SJCRH30 (cell line): Measurements from ENCODE around the gene WTIP. TPM values are rescaled to one million over a fixed set of nuclear protein-coding genes. Genes with fewer than 3 reads are reported as not detected.

Source experiments
- DNase-seq, 2 experiments: peaks; one replicate each; pipeline ENCODE4 v3.0.0-alpha.2; 2015 to 2020
- H3K27ac ChIP-seq: fragments of 250-450 bp; sonication (Bioruptor Pico); 2 replicates; pipeline ENCODE4 v1.5.1; 2020; ENCODE audit warnings: mild to moderate bottlenecking, moderate library complexity
- H3K27me3 ChIP-seq: fragments of 250-450 bp; sonication (Bioruptor Pico); 2 replicates; pipeline ENCODE4 v1.5.1; 2020; ENCODE audit warnings: mild to moderate bottlenecking, moderate library complexity
- H3K36me3 ChIP-seq: fragments of 250-450 bp; sonication (Bioruptor Pico); 2 replicates; pipeline ENCODE4 v1.5.1; 2020; ENCODE audit warnings: mild to moderate bottlenecking, moderate library complexity
- H3K4me1 ChIP-seq: fragments of 250-450 bp; sonication (Bioruptor Pico); 2 replicates; pipeline ENCODE4 v1.5.1; 2020; ENCODE audit warnings: mild to moderate bottlenecking, moderate library complexity
- H3K4me3 ChIP-seq: fragments of 250-450 bp; sonication (Bioruptor Pico); 2 replicates; pipeline ENCODE4 v1.5.1; 2020; ENCODE audit warnings: mild to moderate bottlenecking, moderate library complexity
- H3K9me3 ChIP-seq: fragments of 250-450 bp; sonication (Bioruptor Pico); replicated peaks from 2 replicates; pipeline ENCODE4 v1.5.1; 2020; ENCODE audit warnings: mild to moderate bottlenecking, moderate library complexity
- total RNA-seq: library from RNA; depleted of rRNA; stranded (reverse); fragments of >200 nt; shearing (Covaris generic); gene quantifications from 2 replicates; pipeline ENCODE4 v1.2.3, GENCODE V29; 2014; rRNA removed

Gene WTIP
- total RNA-seq, 1 experiment from 2014 or later: 15.9 TPM

DNA sequence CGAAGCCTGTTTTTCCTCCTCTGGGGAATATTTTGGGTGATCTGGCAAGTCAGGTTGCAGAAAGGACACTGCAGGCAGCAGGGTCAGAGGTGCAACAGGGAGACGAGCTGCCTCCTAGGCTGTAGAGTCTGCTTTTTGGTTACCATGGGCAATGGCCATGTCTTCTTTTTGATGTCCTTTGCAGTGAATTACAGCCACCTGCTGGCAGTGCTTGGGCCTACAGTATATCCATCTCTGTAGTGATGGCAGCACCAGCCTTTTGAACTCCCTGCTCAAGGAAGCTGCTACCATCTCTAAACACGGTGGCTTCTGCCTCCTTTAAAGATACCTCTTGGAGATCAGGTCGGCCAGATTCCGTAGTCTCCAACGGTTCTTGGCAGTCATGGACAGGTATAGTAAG, 73.9 kb downstream of the WTIP start:
- Histone ChIP-seq H3K27me3 (peaks cover 28% of the 10 kb centered on the region), H3K4me3 (no peak overlapping the region), H3K4me1 (no peaks in the 10 kb centered on the region), H3K9me3 (0 out of 2 replicates have a peak, but pooled peaks cover 3% of the 10 kb centered on the region), H3K27ac (no peak overlapping the region), H3K36me3 (no peaks in the 10 kb centered on the region)
- DNase-seq: peak; percentile 27 to 36

DNA sequence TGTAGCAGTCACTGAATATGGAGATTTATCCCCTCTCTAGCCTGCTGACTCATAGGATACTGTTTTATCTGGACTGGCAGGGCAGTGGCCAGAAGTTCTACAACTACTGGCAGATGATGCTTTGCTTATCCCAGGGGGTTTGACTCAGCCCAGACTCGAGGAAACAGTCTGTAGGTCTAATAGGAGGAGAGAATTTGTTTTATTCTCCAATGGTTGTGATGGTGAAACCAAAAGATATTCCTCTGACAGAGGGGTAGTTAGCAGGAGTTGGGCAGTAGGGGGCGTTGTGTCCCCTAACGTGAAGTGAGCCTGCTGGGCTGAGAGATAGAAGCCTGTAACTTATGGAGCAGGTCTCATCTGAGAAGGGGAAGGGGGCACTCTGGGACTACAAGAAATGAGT, 74.9 kb downstream of the WTIP start:
- no peaks in the 10 kb centered on the region for H3K4me1 ChIP-seq
- no peaks in the 10 kb centered on the region for H3K36me3 ChIP-seq
- H3K27ac ChIP-seq: no peak overlapping the region
- H3K4me3 ChIP-seq: no peak overlapping the region
- H3K27me3 ChIP-seq: peaks cover 28% of the 10 kb centered on the region
- H3K9me3 ChIP-seq: no peaks in the 10 kb centered on the region
- DNase-seq: peak; percentile 44 to 60

DNA sequence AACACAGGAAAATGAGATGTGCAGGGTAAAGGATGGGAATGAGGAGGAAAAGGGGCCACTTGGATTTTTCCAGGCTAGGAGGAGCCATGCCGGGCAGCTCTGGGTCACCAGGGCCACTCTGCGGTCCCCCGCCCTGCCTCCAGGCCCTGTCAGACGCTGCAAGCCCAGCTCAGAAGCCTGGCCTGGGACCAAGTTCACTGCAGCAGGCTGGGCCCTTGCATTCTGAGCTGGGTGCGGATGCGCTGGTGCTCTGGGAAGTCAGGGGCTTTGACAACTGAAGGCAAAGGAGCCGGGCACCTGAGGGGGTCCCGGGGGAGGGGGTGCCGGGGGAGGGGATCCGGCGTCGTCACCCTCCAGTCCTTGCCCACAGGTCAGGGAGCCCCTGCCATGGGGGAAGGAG, 77.5 kb downstream of the WTIP start:
- Histone ChIP-seq H3K9me3 (no peaks in the 10 kb centered on the region), H3K27me3 (peaks cover 23% of the 10 kb centered on the region), H3K4me1 (no peaks in the 10 kb centered on the region), H3K27ac (no peak overlapping the region), H3K4me3 (no peak overlapping the region), H3K36me3 (no peaks in the 10 kb centered on the region)
- DNase-seq: no peak

DNA sequence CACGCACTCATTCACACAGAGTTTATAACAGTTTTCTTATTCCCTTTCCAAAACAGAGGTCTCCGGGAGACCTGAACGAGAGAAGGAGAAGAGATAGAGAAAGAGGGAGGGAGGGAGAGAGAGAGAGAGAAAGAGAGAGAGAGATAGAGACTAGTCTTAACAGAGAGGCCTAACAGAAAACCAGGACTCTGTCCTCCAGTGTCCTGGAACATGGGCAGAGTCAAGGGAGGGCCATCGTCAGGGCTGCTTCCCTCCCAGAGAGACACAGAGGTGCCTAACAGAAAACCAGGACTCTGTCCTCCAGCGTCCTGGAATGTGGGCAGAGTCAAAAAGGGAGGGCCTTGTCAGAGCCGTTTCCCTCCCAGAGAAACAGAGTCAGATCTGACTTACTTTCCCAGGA, 78.7 kb downstream of the WTIP start:
- no peak overlapping the region for H3K4me3 ChIP-seq
- H3K27ac ChIP-seq: no peak overlapping the region
- H3K36me3 ChIP-seq: no peaks in the 10 kb centered on the region
- H3K4me1 ChIP-seq: no peaks in the 10 kb centered on the region
- DNase-seq: no peak
- H3K27me3 ChIP-seq: peaks cover 14% of the 10 kb centered on the region
- no peaks in the 10 kb centered on the region for H3K9me3 ChIP-seq

Other genes starting within 250 kb of the WTIP start
- gene GARRE1, start 227.2 kb upstream of the WTIP start, total RNA-seq: 15.8 and 17.5 TPM in 2 replicates
- gene GPI, start 116.6 kb upstream of the WTIP start, total RNA-seq: 239 and 241 TPM in 2 replicates
- gene PDCD2L, start 77.4 kb upstream of the WTIP start, total RNA-seq: 15.7 and 17.2 TPM in 2 replicates
- gene UBA2, start 53.4 kb upstream of the WTIP start, total RNA-seq: 257 and 282 TPM in 2 replicates
- not detected in 2 replicates for gene SCGB2B2, start 195.4 kb downstream of the WTIP start, total RNA-seq
- 38.4 and 47.7 TPM in 2 replicates for gene ZNF302, start 195.9 kb downstream of the WTIP start, total RNA-seq